Measurements from ENCODE around the gene NR2F2.
A peak's percentile ranks its signal among the peaks of the same experiment; 100 is the strongest.

Gene NR2F2

GRCh38 chr15:96344706-96345559, 14.4 kb downstream of the NR2F2 start:
- Histone ChIP-seq H3K4me3 (peak overlapping the region; percentile 94), H3K27ac (peak overlapping the region; percentile 94 to 97)
- DNase-seq (ENCODE audit: low spot score), result peak; percentile 75
- TF ChIP-seq CTCF (IDR thresholded peaks at IDR 0.05), result no peak

GRCh38 chr15:96345560-96346399, 15.3 kb downstream of the NR2F2 start:
- peak; percentile 92 for DNase-seq (ENCODE audit: low spot score)
- no peak for TF ChIP-seq CTCF (IDR thresholded peaks at IDR 0.05)
- Histone ChIP-seq H3K4me3 (peak overlapping the region; percentile 94), H3K27ac (peak overlapping the region; percentile 94 to 97)

GRCh38 chr15:96346409-96346970, 16.0 kb downstream of the NR2F2 start:
- peak overlapping the region; percentile 94 to 97 for H3K27ac ChIP-seq
- TF ChIP-seq CTCF (IDR thresholded peaks at IDR 0.05), result no peak
- peak overlapping the region; percentile 94 for H3K4me3 ChIP-seq
- DNase-seq (ENCODE audit: low spot score), result no peak

- peak; percentile 81 for DNase-seq (ENCODE audit: low spot score)
- H3K4me3 ChIP-seq, result peak overlapping the region; percentile 94
These were observed 16.9 kb downstream of the NR2F2 start for GRCh38 chr15:96347181-96348111.

GRCh38 chr15:96348112-96349027, 17.9 kb downstream of the NR2F2 start:
- DNase-seq (ENCODE audit: low spot score), result peak; percentile 58
- Histone ChIP-seq H3K4me3 (peak overlapping the region; percentile 94), H3K27ac (peak overlapping the region; percentile 94 to 97)
- no peak for TF ChIP-seq CTCF (IDR thresholded peaks at IDR 0.05)

More at GRCh38 chr15:96347181-96348111, 16.9 kb downstream of the NR2F2 start:
- H3K27ac ChIP-seq, result peak overlapping the region; percentile 94 to 97
- no peak for TF ChIP-seq CTCF (IDR thresholded peaks at IDR 0.05)

All from coronary artery (tissue), 2 donors.